Measurements from ENCODE around the gene BDH1. TPM values are rescaled to one million over a fixed set of nuclear protein-coding genes. Genes with fewer than 3 reads are reported as not detected.

BDH1 gene
- total and polyA plus RNA-seq, 2 experiments from 2014 or later, result 61.8 to 62.9 TPM

- Histone ChIP-seq H3K4me1 (ENCODE audit: insufficient read depth) (peaks cover 8% of the 10 kb centered on the region), H3K9me2 (replicated peaks; ENCODE audit: insufficient read depth) (no peaks in the 10 kb centered on the region), H3K36me3 (replicated peaks; ENCODE audit: insufficient read depth, low read depth) (no peaks in the 10 kb centered on the region), H3K9me3 (ENCODE audit: low read depth) (no peaks in the 10 kb centered on the region), H3K79me2 (no peaks in the 10 kb centered on the region), H3K27ac (no peak overlapping the region), H3K4me3 (no peak overlapping the region), H3K27me3 (no peaks in the 10 kb centered on the region), H3K4me2 (no peak overlapping the region), H2AFZ (no peak overlapping the region), H4K20me1 (ENCODE audit: insufficient read depth, poor library complexity, severe bottlenecking) (no peaks in the 10 kb centered on the region)
- DNase-seq (ENCODE audit: low spot score), result no peak
- TF ChIP-seq CTCF (IDR thresholded peaks at IDR 0.05; ENCODE audit: poor library complexity) (no peak), EZH2phosphoT487 (IDR thresholded peaks at IDR 0.05; ENCODE audit: low read depth, severe bottlenecking, unreplicated experiment) (no peak), EZH2 (IDR thresholded peaks at IDR 0.05; ENCODE audit: borderline replicate concordance) (no peak)
- 92% methylated on average over 6 of the region's 6 CpGs for WGBS (ENCODE audit: low lambda C conversion rate, missing lambda C conversion rate)
Observed at GRCh38 chr3:197510642-197511018, 45.1 kb downstream of the BDH1 start.

GRCh38 chr3:197508924-197509775 is 46.6 kb downstream of the BDH1 start:
- Histone ChIP-seq H3K4me2 (peak overlapping the region; percentile 84), H3K79me2 (no peaks in the 10 kb centered on the region), H3K9me2 (replicated peaks; ENCODE audit: insufficient read depth) (no peaks in the 10 kb centered on the region), H3K27me3 (no peaks in the 10 kb centered on the region), H3K4me1 (ENCODE audit: insufficient read depth) (peaks cover 19% of the 10 kb centered on the region), H2AFZ (peak overlapping the region; percentile 50), H3K9me3 (ENCODE audit: low read depth) (no peaks in the 10 kb centered on the region), H3K27ac (no peak overlapping the region), H4K20me1 (ENCODE audit: insufficient read depth, poor library complexity, severe bottlenecking) (no peaks in the 10 kb centered on the region), H3K36me3 (replicated peaks; ENCODE audit: insufficient read depth, low read depth) (no peaks in the 10 kb centered on the region), H3K4me3 (no peak overlapping the region)
- 92% methylated on average over 27 of the region's 27 CpGs for WGBS (ENCODE audit: low lambda C conversion rate, missing lambda C conversion rate)
- DNase-seq (ENCODE audit: low spot score), result no peak
- no peak for TF ChIP-seq EZH2 (IDR thresholded peaks at IDR 0.05; ENCODE audit: borderline replicate concordance)
- no peak for TF ChIP-seq EZH2phosphoT487 (IDR thresholded peaks at IDR 0.05; ENCODE audit: low read depth, severe bottlenecking, unreplicated experiment)
- TF ChIP-seq CTCF (IDR thresholded peaks at IDR 0.05; ENCODE audit: poor library complexity), result no peak

GRCh38 chr3:197508461-197508860 is 47.3 kb downstream of the BDH1 start:
- Histone ChIP-seq H3K4me2 (no peak overlapping the region), H3K27me3 (no peaks in the 10 kb centered on the region), H3K27ac (no peak overlapping the region)

More at GRCh38 chr3:197508461-197508860, 47.3 kb downstream of the BDH1 start:
- Histone ChIP-seq H3K79me2 (no peaks in the 10 kb centered on the region), H3K9me3 (ENCODE audit: low read depth) (no peaks in the 10 kb centered on the region), H3K9me2 (replicated peaks; ENCODE audit: insufficient read depth) (no peaks in the 10 kb centered on the region), H3K4me3 (no peak overlapping the region), H4K20me1 (ENCODE audit: insufficient read depth, poor library complexity, severe bottlenecking) (no peaks in the 10 kb centered on the region), H2AFZ (no peak overlapping the region), H3K4me1 (ENCODE audit: insufficient read depth) (peaks cover 25% of the 10 kb centered on the region), H3K36me3 (replicated peaks; ENCODE audit: insufficient read depth, low read depth) (no peaks in the 10 kb centered on the region)
- WGBS (ENCODE audit: low lambda C conversion rate, missing lambda C conversion rate), result 80% methylated on average over 6 of the region's 6 CpGs
- TF ChIP-seq EZH2 (IDR thresholded peaks at IDR 0.05; ENCODE audit: borderline replicate concordance) (no peak), CTCF (IDR thresholded peaks at IDR 0.05; ENCODE audit: poor library complexity) (no peak), EZH2phosphoT487 (IDR thresholded peaks at IDR 0.05; ENCODE audit: low read depth, severe bottlenecking, unreplicated experiment) (no peak)
- no peak for DNase-seq (ENCODE audit: low spot score)

Measured in hepatocyte (in vitro differentiated cells).